Measurements from ENCODE around the gene ACTL6B.
A peak's percentile ranks its signal among the peaks of the same experiment; 100 is the strongest.
"Not testable (repeated sequence)": the region's sequence is repeated elsewhere in the genome, so short reads cannot be mapped to it uniquely, and the experiment has no call there.

ACTL6B gene

DNA sequence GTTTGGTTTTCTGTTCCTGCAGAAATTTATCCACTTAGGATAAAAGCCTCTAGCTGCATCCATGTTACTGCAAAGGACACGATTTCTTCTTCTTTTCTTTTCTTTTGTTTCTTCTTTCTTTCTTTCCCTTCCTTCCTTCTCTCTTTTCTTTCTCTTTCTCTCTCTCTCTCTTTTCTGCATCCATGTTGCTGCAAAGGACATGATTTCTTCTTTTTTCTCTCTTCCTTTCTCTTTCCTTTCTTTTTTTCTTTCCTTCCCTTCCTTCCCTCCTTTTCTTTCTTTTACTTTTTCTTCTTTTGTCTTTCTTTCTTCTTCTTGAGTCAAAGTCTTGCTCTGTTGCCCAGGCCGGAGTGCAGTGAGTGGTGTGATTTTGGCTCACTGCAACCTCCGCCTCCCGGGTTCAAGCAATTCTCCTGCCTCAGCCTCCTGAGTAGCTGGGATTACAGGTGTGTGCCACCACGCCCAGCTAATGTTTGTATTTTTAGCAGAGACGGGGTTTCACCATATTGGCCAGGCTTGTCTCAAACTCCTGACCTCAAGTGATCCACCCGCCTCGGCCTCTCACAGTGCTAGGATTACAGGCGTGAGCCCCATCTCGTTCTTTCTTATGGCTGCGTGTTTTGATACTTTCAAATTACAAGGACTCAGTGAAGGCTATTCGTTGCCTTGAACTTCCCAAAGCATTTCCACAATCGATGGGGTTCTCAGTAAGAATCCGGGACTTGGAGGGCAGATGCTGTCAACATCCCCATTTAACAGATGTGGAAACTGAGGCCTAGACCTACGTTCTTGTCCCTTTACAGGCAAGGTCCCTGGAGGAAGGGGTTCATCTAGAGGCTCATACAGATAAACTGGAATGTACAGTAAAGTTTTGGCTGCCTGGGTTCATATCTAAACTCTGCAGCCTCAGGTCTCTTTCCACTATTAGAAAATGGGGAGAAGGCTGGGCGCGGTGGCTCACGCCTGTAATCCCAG, 15.4 kb upstream of the ACTL6B start:
- DNase-seq (ENCODE audit: low read depth): no peak

DNA sequence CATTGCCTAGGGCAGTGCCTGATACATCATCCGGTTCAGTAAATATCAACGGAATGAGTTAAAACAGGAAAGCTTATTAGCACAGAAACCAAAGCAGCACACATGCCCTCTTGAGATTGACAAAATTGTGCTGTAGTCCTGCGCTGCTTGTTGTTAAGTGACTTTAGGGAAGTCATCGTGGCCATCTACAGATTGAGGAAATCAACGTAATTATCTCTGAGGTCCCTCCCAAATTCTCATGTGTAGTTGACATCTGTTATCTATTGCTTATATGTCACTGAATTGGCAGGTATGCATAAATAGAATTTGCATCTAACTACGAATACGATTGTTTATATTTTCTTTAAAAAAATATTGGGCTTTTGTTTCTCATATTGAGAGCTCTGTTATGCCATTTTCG, 13.8 kb upstream of the ACTL6B start:
- no peak for DNase-seq (ENCODE audit: low read depth)

DNA sequence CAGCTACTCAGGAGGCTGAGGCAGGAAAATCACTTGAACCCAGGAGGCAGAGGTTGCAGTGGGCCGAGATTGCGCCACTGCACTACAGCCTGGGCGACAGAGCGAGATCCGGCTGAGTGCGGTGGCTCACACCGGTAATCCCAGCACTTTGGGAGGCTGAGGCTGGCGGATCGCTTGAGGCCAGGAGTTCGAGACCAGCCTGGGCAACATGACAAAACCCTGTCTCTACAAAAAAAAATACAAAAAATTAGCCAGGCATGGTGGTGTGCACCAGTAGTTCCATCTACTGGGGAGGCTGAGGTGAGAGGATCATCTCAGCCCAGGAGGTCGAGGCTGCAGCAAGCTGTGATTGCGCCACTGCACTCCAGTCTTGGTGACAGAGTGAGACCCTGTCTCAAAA, 12.9 kb upstream of the ACTL6B start:
- not testable (repeated sequence) for DNase-seq (ENCODE audit: low read depth)

DNA sequence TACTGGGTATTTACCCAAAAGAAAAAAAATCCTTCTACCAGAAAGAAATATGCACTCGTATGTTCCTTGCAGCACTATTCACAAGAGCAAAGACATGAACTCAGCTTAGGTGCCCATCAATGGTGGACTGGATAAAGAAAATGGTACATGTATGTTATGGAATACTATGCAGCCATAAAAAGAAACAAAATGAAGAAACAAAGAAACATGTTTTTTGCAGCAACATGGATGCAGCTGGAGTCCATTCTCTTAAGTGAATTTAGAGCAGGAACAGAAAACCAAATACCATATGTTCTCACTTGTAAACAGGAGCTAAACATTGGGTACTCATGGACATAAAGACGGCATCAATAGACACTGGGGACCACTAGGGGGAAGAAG, 11.8 kb upstream of the ACTL6B start:
- no peak for DNase-seq (ENCODE audit: low read depth)

DNA sequence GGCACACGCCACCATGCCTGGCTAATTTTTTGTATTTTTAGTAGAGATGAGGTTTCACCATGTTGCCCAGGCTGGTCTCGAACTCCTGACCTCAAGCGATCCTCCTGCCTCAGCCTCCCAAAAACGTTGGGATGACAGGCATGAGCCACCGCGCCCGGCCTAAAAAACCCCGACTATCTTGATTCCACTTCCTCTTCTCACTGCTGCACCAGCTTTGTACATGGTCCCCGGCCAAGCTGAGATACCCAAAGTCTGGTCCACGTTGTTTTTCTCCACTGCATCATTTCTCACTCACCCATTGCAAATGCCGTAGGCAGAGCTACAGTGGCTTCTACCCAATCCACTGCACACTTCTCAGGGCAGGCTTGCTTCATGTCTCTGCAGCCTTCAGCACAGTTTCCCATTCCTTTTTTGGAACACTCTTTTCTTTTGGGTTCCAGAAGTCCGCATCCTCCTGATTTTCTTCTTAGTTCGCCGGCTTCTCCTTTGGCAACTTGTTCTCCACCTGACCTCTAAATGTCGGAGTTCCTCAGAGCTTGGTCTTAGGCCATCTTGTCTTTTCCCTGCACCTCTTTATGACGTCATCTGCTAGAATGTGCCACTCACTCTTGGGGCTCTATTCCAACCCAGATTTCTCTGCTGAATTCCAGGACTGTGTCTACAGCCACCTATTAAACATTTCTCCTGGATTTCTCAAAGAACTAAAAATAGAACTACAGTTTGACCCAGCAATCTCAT, 11.3 kb upstream of the ACTL6B start:
- no peak for DNase-seq (ENCODE audit: low read depth)

DNA sequence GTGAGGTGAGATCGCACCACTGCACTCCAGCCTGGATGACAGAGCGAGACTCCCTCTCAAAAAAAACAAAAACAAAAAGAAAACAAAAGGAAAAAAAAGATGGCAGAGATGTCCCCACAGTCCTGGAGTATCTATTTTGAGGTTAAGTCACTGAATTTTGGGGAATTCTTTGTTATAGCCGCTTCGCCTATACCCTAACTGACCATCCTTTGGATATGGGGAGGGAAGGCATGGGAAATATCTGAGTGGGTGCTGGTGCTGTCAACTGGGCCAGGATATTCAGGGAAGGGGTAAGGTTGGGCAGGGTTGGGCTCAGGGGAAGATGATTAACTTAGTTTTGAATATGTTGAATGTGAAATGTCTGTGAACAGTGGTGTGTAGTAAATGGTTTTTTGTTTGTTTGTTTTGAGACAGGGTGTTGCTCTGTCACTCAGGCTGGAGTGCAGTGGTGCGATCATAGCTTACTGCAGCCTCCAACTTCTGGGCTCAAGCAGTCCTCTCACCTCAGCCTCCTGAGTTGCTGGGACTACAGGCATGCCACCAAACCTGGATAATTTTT, 9.0 kb upstream of the ACTL6B start:
- no peak for DNase-seq (ENCODE audit: low read depth)

DNA sequence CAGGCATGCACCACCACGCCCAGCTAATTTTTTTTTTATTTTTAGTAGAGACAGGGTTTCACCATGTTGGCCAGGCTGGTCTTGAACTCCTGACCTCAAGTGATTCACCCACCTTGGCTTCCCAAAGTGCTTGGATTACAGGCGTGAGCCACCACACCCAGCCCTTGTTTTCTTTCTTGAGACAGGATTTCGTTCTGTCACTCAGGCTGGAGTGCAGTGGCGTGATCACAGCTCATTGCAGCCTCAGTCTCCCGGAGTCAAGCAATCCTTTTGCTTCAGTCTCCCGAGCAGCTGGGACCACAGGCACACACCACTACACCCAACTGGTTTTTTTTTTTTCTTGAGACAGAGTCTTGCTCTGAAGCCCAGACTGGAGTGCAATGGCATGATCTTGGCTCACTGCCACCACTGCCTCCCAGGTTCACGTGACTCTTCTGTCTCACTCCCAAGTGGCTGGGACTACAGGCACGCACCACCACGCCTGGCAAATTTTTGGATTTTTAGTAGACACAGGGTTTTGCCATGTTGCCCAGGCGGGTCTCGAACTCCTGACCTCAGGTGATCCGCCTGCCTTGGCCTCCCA, 6.0 kb upstream of the ACTL6B start:
- DNase-seq (ENCODE audit: low read depth): not testable (repeated sequence)

DNA sequence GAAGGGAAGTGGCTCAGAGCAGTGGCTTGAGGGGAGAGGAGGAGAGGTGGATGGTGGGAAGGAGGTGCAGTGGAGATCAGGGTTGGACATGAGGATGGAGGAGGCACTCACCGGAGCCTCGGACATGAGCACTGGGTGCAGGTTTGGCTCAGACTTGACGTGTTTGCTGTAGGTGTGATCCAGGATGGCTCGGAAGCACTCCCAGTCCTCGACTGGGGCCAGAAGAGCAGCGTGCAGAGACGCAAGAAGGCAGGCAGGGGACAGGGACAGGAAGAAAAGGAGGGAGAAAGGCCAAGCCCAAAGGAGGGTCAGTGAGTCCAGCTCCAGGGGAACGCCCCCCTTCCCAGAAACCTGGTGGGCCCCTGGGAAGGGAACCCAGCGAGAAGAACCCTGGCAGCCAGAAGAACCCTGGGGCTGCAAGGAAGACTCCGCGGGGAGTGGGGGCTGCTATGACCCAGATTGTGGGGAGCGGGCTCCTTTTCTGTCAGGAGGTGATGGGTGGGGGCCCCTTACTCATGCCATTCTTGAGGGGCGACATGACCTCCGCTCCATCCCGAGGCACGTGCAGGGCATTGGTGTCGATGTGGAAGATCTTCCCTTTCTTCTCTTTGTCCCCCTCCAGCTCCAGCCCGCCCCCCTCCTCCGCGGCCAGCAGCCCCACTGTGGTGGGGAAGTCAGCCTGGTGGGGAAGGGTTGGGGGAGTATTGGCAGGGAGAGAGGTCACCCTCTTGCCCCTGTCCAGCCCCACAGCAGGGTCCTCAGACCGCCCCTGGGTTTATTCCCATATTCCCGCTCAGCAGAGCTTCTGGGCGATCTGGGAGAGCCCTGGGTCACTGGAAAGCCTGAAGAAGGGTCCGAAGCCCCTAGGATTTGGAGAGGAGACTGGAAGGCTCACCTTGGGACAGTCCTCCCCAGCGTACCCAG, 1.1 kb downstream of the ACTL6B start:
- DNase-seq (ENCODE audit: low read depth): no peak

DNA sequence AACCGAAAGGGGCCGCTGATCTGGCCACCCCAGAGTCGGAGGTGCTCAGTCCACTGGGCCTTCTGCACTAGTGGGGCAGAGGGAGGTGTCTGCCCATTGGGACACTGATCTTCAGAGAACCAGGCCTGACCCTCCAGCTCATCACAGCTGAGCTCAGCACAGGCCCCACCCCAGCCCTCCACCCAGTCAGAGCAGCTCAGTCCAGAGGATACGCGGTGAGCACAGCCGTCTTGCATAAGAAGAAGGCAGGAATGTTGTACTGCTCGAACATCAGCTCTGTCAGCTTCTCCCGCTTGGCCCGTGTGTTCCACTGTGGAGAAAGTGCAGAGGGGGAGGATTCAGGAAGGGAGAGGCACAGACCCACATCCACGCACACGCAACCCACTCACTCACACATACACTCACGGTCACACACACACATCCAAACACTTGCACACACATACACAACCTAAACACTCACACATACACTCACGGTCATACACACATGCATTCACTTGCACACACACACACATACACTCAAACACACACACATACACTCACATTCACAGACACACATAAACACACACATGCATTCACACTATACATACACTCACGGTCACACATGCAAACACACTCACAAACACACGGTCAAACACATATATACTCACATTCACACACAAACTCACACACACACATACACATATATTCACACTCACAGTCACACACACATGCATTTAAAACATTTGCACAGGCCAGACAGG, 6.3 kb downstream of the ACTL6B start:
- no peak for DNase-seq (ENCODE audit: low read depth)

DNA sequence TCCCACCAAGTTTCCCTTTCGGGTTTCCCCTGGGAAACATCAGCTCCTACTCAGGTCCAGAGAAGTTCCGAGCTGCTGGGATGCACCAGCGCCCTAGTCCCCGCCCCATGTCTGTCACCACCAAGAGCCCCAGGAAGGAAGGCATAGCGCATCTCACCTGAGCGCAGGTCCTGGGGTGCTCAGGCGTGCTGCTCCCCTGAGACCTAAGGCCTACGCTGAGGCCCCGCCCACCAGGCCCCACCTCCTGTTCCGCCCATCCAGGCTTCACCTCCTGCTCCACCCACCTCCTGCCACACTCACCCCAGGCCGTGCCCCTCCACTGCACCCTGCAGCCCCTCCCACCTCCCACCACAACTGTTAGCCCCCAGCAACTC, 13.7 kb downstream of the ACTL6B start:
- no peak for DNase-seq (ENCODE audit: low read depth)

DNA sequence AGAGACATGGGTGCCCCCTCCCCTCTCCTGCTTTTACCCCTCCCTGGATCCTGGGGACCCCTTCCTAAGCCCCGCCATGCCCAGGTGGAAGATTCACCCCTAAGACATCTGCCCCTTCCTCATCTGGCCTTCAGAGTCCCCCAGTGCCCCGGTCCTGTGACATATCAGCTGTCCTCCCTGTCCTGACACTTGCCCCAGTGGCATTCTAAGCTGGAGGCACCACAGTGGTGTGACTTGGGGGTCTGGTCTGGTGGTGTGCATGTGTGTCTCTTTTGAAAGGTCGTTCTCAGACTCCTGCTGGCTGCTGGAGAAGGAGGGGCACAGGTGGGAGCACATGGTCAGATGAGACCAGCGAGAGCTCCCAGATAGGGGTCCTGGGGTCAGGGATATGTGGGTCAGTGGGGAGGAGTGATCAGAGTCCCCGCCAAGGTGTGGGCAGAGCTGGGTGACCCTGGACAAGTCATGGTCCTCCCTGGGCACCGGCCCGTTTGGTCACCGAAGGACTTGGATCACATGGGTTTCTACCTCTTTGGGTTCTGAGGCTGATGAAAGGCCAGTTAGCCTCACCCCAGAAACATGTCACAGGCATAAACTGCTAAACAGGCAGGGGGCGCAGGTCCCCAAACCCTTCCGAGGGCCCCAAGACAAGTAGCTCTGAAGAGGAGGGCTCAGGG, 14.3 kb downstream of the ACTL6B start:
- no peak for DNase-seq (ENCODE audit: low read depth)

DNA sequence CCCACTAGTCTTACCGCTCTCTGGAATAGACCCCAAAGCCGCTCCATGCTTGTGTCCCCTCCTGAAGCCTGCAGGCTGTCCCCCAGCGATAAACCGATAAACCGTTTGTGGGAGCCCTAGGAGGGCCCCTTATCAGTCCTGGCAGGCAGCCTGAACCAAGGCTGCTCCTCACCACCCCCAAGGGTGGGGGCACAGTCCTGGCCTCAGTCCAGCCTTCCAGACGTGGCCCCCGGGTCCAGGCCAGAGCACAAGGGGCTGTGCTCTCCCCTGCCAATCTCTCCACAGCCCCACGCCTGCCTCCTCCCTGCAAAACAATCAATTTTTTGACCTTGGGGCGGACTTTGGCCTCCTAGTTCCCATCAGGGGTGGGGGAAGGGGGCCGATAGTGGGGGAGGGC, 14.8 kb downstream of the ACTL6B start, which contains the start of gene TFR2:
TFR2 (minus strand) TSS at position 90 of the 397 bp plus-strand sequence; CDS start at position 47, 43 bp downstream.
- DNase-seq (ENCODE audit: low read depth): no peak

DNA sequence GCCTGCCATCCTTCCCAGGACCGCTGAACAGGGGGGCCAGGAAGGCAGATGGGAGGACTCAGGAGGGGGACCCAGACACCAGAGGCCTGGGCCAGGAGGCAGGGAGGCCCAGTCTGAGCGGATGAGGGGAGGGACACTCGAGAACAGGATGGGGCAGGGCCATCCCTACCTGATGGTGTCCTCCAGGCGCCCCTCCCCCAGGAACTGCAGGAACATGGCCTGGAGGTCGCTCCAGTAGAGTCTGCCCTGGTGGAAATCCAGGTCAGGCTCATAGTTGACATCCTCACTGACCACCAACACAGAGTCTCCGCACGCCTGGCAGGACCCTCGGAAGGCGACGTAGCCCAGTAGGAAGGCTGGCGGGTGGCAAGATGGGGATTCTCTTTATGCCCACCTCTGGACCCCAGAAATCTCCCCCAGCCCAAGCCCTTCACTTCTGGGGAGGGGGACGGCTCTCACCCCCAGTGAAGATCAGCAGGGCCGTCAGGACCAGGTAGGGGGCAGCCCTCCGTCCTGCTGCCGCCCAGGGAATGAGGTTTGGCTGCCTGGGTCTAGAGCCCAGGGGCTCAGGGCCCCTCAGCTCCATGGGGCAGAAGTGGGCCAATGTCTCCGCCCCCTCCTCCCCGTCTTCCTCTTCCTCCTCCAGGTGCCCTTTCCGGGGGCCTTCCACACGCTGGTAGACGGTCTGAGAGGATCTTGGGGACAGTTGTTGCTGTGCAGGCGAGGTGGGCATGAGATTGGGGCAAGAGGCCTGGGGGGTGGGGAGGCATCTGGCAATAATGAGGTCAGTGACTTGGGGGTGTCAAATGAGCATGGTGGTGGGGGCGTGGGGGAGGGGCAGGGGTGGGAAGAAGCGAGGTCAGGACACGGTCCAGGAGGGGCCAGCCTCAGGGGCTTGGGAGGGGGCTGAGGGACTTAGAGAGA, 15.5 kb downstream of the ACTL6B start:
- no peak for DNase-seq (ENCODE audit: low read depth)

DNA sequence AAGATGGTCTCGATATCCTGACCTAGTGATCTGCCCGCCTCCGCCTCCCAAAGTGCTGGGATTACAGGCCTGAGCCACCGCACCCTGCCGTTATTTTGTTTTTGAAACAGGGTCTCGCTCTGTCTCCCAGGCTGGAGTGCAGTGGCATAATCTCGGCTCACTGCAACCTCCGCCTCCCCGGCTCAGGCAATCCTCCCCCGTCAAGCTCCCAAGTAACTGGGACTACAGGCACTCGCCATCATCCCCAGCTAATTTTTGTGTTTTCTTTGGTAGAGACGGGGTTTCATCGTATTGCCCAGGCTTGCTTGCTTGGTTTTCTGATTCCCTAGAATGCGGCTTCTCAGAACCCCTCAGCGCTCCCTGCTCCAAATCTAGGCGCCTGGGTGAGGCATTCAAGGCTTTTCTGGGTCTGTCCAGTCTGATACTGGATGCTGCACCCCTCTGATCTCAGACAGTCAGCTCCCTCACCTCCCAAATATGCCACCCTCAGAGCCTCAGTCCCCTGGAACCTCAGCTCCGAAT, 16.2 kb downstream of the ACTL6B start:
- DNase-seq (ENCODE audit: low read depth): no peak

DNA sequence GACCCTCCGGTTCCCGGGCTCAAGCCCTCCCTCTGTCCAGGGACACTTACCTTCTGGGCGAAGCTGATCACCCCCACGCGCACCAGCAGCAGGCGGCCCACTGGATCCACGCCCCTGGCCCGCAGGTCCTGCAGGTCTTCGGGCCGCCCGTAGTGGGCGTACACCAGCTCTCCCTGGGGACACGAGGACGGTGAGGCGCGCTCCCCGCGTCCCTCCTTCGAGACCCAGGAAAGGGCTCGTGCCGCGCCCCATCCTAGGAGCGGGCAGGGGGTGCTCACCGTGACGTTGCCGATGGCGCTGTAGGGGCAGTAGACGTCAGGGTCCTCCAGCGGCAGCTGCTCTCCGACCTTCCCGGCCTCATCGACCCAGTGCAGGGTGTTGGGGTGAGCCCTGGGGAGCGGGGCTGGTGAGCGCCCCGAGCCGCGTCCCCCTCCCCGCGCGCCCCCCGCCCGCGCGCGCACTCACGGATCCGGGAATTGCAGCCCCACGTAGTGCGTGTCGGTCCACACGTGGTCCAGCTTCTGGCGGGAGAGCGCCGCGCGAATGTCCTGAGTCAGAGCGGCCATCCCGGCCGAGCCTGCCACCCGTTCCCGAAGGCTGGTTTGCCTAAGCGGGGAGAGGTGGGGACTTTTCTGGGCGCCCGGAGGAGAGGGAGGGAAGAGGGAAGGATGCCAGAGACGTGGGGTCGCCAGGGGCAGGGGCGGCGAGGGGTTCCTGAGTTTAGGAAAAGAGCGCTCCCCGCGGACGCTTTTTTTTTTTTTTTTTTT, 23.1 kb downstream of the ACTL6B start:
- peak; percentile 41 for DNase-seq (ENCODE audit: low read depth)

DNA sequence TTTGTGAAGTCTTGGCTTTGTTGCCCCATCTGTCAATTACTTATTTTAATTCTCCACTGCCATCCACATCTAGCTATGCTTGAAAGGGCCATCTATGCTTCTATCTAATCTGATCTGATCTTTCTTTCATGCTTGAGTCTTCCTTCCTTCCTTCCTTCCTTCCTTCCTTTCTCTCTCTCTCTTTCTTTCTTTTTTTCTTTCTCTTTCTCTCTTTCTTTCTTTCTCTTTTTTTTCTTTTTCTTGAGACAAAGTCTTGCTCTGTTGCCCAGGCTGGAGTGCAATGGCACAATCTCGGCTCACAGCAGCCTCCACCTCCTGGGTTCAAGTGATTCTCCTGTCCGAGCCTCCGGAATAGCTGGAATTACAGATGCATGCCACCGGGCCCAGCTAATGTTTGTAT, 26.2 kb downstream of the ACTL6B start:
- DNase-seq (ENCODE audit: low read depth): no peak

DNA sequence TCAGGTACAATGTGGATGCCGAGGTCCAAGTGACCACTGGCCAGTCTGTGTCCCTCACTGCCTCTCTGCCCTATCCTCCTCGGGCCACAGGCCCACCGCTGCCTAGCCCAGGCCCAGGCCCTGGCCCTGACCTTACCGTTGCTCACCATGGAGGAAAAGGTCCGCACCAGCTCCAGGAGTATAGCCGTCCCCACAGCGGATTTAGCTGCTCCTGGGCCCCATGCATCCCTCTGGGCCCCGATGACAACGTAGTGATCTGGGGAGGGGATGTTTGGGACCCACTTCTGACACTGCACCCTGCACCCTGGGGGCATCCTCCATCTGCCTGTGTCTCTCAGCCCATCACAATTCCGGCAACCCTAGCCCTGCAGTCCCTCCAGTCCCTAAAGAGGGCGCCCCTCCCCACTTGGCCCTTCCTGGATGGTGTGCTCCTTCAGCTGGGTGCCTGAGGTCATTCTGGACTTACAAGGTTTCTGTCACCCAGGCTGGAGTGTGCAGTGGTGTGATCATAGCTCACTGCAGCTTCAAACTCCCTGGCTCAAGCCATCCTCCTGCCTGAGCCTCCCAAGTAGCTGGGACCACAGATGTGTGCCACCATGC, 27.0 kb downstream of the ACTL6B start:
- no peak for DNase-seq (ENCODE audit: low read depth)

DNA sequence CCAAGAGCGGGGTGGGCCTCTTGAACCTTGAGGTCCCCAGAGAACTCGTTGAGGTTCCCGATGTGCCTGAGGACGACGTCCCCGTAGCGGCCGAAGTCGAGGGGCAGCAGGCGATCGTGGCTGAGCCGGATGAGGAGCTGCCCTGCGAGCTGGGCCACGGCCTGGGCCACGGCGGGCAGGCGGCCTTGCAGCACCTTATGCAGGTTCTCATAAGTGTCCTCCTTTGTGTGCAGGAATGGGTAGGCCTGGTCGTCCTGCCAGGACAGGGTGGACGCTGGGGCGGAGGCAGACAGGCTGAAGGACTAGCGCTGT, 29.1 kb downstream of the ACTL6B start:
- no peak for DNase-seq (ENCODE audit: low read depth)

Data from stimulated activated CD4-positive, alpha-beta T cell treated with anti-CD3 and anti-CD28 coated beads, Interleukin-2, amount 100 ng/mL, for 4 hours (primary cell).